Measurements from ENCODE around the gene COX7A1. TPM values are rescaled to one million over a fixed set of nuclear protein-coding genes. Genes with fewer than 3 reads are reported as not detected.

Gene COX7A1
- total RNA-seq, 2 experiments from 2014 or later, result not detected

GRCh38 chr19:36120092-36120983, 31.9 kb downstream of the COX7A1 start:
- H3K4me1 Mint-ChIP-seq (ENCODE audit: low read depth), result peaks cover 19% of the 10 kb centered on the region
- ChIA-PET POLR2A (no interaction called here), CTCF (no interaction called here)
- intact Hi-C loops (cut with micrococcal nuclease), result no loop called here
- no peaks in the 10 kb centered on the region for H3K9me3 Mint-ChIP-seq
- H3K27ac Mint-ChIP-seq, result peak overlapping the region; percentile 20
- DNase-seq, result no peak
- H3K36me3 Mint-ChIP-seq, result peaks cover 23% of the 10 kb centered on the region
- H3K4me3 Mint-ChIP-seq, result no peak overlapping the region
- no peaks in the 10 kb centered on the region for H3K27me3 Mint-ChIP-seq

- DNase-seq, result no peak
- peaks cover 32% of the 10 kb centered on the region for H3K36me3 Mint-ChIP-seq
- intact Hi-C loops (cut with micrococcal nuclease), result loop anchor here (5.0 to 10.0 kb wide), 3 partner anchors 371 to 401 kb away; partner anchors contain the start of genes IGFLR1, KMT2B, LIN37 and PSENEN
- H3K9me3 Mint-ChIP-seq, result no peaks in the 10 kb centered on the region
- H3K4me3 Mint-ChIP-seq, result peak overlapping the region; percentile 99
- CTCF ChIA-PET, result interaction anchor here (0.6 to 2.8 kb wide), 3 partner anchors 12 to 99 kb away, joined by 3 to 22 read pairs (median 4); no protein-coding TSS in a partner anchor
- H3K4me1 Mint-ChIP-seq (ENCODE audit: low read depth), result peaks cover 38% of the 10 kb centered on the region
- H3K27me3 Mint-ChIP-seq, result peaks cover 5% of the 10 kb centered on the region
- POLR2A ChIA-PET, result interaction anchor here (1.9 to 2.7 kb wide), 2 partner anchors 11 to 99 kb away, joined by 9 to 13 read pairs; partner anchors contain the start of genes ZNF146 and ZNF565
- H3K27ac Mint-ChIP-seq, result peak overlapping the region; percentile 94
Observed at GRCh38 chr19:36116344-36116637, 36.0 kb downstream of the COX7A1 start.

GRCh38 chr19:36115453-36116343, 36.5 kb downstream of the COX7A1 start, which contains the start of gene TBCB:
TSS of gene TBCB (plus strand) at chr19:36115468. CDS start at chr19:36115561, 93 bp downstream.
- POLR2A ChIA-PET, result interaction anchor here (0.8 to 2.7 kb wide), 7 partner anchors 9 to 102 kb away, joined by 3 to 13 read pairs (median 4); partner anchors contain the start of genes ALKBH6, ZNF146 and ZNF565
- Mint-ChIP-seq H3K27me3 (peaks cover 5% of the 10 kb centered on the region), H3K27ac (peak within 1 kb of the TSS; percentile 94), H3K36me3 (peaks cover 32% of the 10 kb centered on the region), H3K4me1 (ENCODE audit: low read depth) (peaks cover 38% of the 10 kb centered on the region), H3K9me3 (no peaks in the 10 kb centered on the region), H3K4me3 (peak within 1 kb of the TSS; percentile 99)
- DNase-seq, result peak; percentile 93
- intact Hi-C loops (cut with micrococcal nuclease), result loop anchor here (1.0 to 10.0 kb wide), 8 partner anchors 12 to 401 kb away; partner anchors contain the start of genes ALKBH6, IGFLR1, KMT2B and LIN37
- CTCF ChIA-PET, result interaction anchor here (0.6 to 2.8 kb wide), 4 partner anchors 12 to 124 kb away, joined by 4 to 22 read pairs (median 4); no protein-coding TSS in a partner anchor

- DNase-seq, result peak; percentile 99
- ChIA-PET POLR2A (interaction anchor here (0.8 to 2.7 kb wide), 7 partner anchors 9 to 101 kb away, joined by 3 to 13 read pairs (median 4); partner anchors contain the start of genes ALKBH6, ZNF146 and ZNF565), CTCF (interaction anchor here (1.1 to 2.8 kb wide), 4 partner anchors 13 to 123 kb away, joined by 3 to 22 read pairs (median 4); no protein-coding TSS in a partner anchor)
- Mint-ChIP-seq H3K27ac (peak within 1 kb of the TSS; percentile 94), H3K4me3 (peak within 1 kb of the TSS; percentile 99), H3K4me1 (ENCODE audit: low read depth) (peaks cover 36% of the 10 kb centered on the region), H3K27me3 (peaks cover 5% of the 10 kb centered on the region), H3K9me3 (no peaks in the 10 kb centered on the region), H3K36me3 (peaks cover 30% of the 10 kb centered on the region)
- intact Hi-C loops (cut with micrococcal nuclease), result loop anchor here (1.0 to 10.0 kb wide), 8 partner anchors 12 to 400 kb away; partner anchors contain the start of genes ALKBH6, IGFLR1, KMT2B and LIN37
Observed at GRCh38 chr19:36114721-36115452, 37.4 kb downstream of the COX7A1 start, which contains the start of gene POLR2I. TSS of gene POLR2I (minus strand) at chr19:36114875. CDS start at chr19:36114856, 19 bp downstream.

- Mint-ChIP-seq H3K4me3 (peak overlapping the region; percentile 99), H3K9me3 (no peaks in the 10 kb centered on the region), H3K4me1 (ENCODE audit: low read depth) (peaks cover 35% of the 10 kb centered on the region), H3K27me3 (peaks cover 5% of the 10 kb centered on the region), H3K36me3 (peaks cover 31% of the 10 kb centered on the region), H3K27ac (peak overlapping the region; percentile 94)
- ChIA-PET POLR2A (interaction anchor here (0.8 to 2.7 kb wide), 4 partner anchors 8 to 100 kb away, joined by 3 to 13 read pairs (median 4); partner anchors contain the start of genes ALKBH6 and THAP8), CTCF (interaction anchor here (1.0 to 1.9 kb wide), 4 partner anchors 14 to 123 kb away, joined by 3 to 11 read pairs (median 4); no protein-coding TSS in a partner anchor)
- DNase-seq, result peak; percentile 47
- intact Hi-C loops (cut with micrococcal nuclease), result loop anchor here (10.0 kb wide), 2 partner anchors 369 to 399 kb away; partner anchors contain the start of genes IGFLR1, KMT2B, LIN37 and PSENEN
Observed at GRCh38 chr19:36113894-36114720, 38.1 kb downstream of the COX7A1 start.

GRCh38 chr19:36113425-36113824, 38.8 kb downstream of the COX7A1 start:
- ChIA-PET POLR2A (no interaction called here), CTCF (interaction anchor here (1.0 to 1.3 kb wide), 2 partner anchors 14 to 55 kb away, joined by 3 to 11 read pairs; no protein-coding TSS in a partner anchor)
- Mint-ChIP-seq H3K4me3 (peak overlapping the region; percentile 99), H3K9me3 (no peaks in the 10 kb centered on the region), H3K4me1 (ENCODE audit: low read depth) (peaks cover 35% of the 10 kb centered on the region), H3K27ac (peak overlapping the region; percentile 94), H3K36me3 (peaks cover 33% of the 10 kb centered on the region), H3K27me3 (peaks cover 5% of the 10 kb centered on the region)
- intact Hi-C loops (cut with micrococcal nuclease), result loop anchor here (10.0 kb wide), 2 partner anchors 369 to 399 kb away; partner anchors contain the start of genes IGFLR1, KMT2B, LIN37 and PSENEN
- DNase-seq, result no peak

GRCh38 chr19:36112678-36113077, 39.6 kb downstream of the COX7A1 start:
- ChIA-PET POLR2A (no interaction called here), CTCF (no interaction called here)
- no peak for DNase-seq
- Mint-ChIP-seq H3K9me3 (no peaks in the 10 kb centered on the region), H3K36me3 (peaks cover 29% of the 10 kb centered on the region), H3K4me3 (peak overlapping the region; percentile 99), H3K27ac (no peak overlapping the region), H3K27me3 (peaks cover 5% of the 10 kb centered on the region), H3K4me1 (ENCODE audit: low read depth) (peaks cover 32% of the 10 kb centered on the region)
- intact Hi-C loops (cut with micrococcal nuclease), result loop anchor here (10.0 kb wide), 2 partner anchors 368 to 398 kb away; partner anchors contain the start of genes IGFLR1, KMT2B, LIN37 and PSENEN

- ChIA-PET CTCF (no interaction called here), POLR2A (no interaction called here)
- DNase-seq, result no peak
- H3K4me1 Mint-ChIP-seq (ENCODE audit: low read depth), result peaks cover 22% of the 10 kb centered on the region
- H3K9me3 Mint-ChIP-seq, result no peaks in the 10 kb centered on the region
- H3K4me3 Mint-ChIP-seq, result no peak overlapping the region
- H3K36me3 Mint-ChIP-seq, result peaks cover 25% of the 10 kb centered on the region
- peaks cover 5% of the 10 kb centered on the region for H3K27me3 Mint-ChIP-seq
- intact Hi-C loops (cut with micrococcal nuclease), result loop anchor here (10.0 kb wide), 2 partner anchors 366 to 396 kb away; partner anchors contain the start of genes IGFLR1, KMT2B, LIN37 and PSENEN
- no peak overlapping the region for H3K27ac Mint-ChIP-seq
Observed at GRCh38 chr19:36111200-36111539, 41.1 kb downstream of the COX7A1 start.

- CTCF ChIA-PET, result no interaction called here
Observed at GRCh38 chr19:36110487-36111199, 41.6 kb downstream of the COX7A1 start, which contains the start of gene OVOL3. TSS of gene OVOL3 (plus strand) at chr19:36111143. CDS start at chr19:36111203, 60 bp downstream.

More at GRCh38 chr19:36110487-36111199, 41.6 kb downstream of the COX7A1 start, which contains the start of gene OVOL3:
- no peak within 1 kb of the TSS for H3K27ac Mint-ChIP-seq
- H3K4me3 Mint-ChIP-seq, result no peak within 1 kb of the TSS
- no peak for DNase-seq
- peaks cover 5% of the 10 kb centered on the region for H3K27me3 Mint-ChIP-seq
- intact Hi-C loops (cut with micrococcal nuclease), result loop anchor here (10.0 kb wide), 2 partner anchors 366 to 396 kb away; partner anchors contain the start of genes IGFLR1, KMT2B, LIN37 and PSENEN
- no peaks in the 10 kb centered on the region for H3K9me3 Mint-ChIP-seq
- peaks cover 18% of the 10 kb centered on the region for H3K4me1 Mint-ChIP-seq (ENCODE audit: low read depth)
- peaks cover 24% of the 10 kb centered on the region for H3K36me3 Mint-ChIP-seq
- POLR2A ChIA-PET, result interaction anchor here (0.8 kb wide), 1 partner anchor 739 kb away, joined by 3 read pairs; no protein-coding TSS in a partner anchor

Measured in activated CD4-positive, alpha-beta memory T cell treated with anti-CD3 and anti-CD28 coated beads for 36 hours (primary cell).